ENCODE measurements around the gene FAM236A. TPM values are rescaled to one million over a fixed set of nuclear protein-coding genes. Genes with fewer than 3 reads are reported as not detected.
"Not testable (repeated sequence)": the region's sequence is repeated elsewhere in the genome, so short reads cannot be mapped to it uniquely, and the experiment has no call there.

FAM236A gene
- not detected for polyA plus RNA-seq
- long read RNA-seq, donor 1, result 0 reads
- long read RNA-seq, donor 2, result 0 reads
- long read RNA-seq, donor 3, result 0 reads
- long read RNA-seq, donor 4, result 0 reads
- long read RNA-seq, donor 5, result 0 reads
- long read RNA-seq, donor 6, result 0 reads
- long read RNA-seq, donor 7, partial matches to known transcripts, result 5 of 5 reads
- long read RNA-seq, donor 7, other reads (novel, unspliced or antisense), result 0 of 5 reads
- long read RNA-seq, donor 8, result 0 reads
- long read RNA-seq, donor 9, result 0 reads
- long read RNA-seq, donor 10, result 0 reads

- not testable (repeated sequence) for DNase-seq; H3K4me1 ChIP-seq (ENCODE audit: control insufficient read depth in 3 of 3, insufficient read depth in 2 of 3, low read depth in 1 of 3, low read length in 2 of 3); H3K27ac ChIP-seq (ENCODE audit: low read depth in 1 of 3, low read length in 2 of 3); H3K27me3 ChIP-seq (ENCODE audit: control insufficient read depth in 3 of 3, insufficient read depth in 3 of 3, low read length in 3 of 3); FAIRE-seq; H3K9me3 ChIP-seq (ENCODE audit: control insufficient read depth in 2 of 2, insufficient read depth in 1 of 2, low read depth in 1 of 2, low read length in 1 of 2); H3K36me3 ChIP-seq (ENCODE audit: control insufficient read depth in 3 of 3, insufficient read depth in 2 of 3, low read depth in 1 of 3, low read length in 3 of 3); H3K4me3 ChIP-seq (ENCODE audit: low read depth in 1 of 3, low read length in 3 of 3)
- WGBS, 3 donors, result no CpG with 5 or more reads among the region's 15 CpGs
Observed at GRCh38 chrX:72937906-72938305, at the start of gene FAM236A. Gene FAM236A (plus strand): TSS chrX:72938206. CDS start chrX:72938263, 57 bp downstream.

DNA sequence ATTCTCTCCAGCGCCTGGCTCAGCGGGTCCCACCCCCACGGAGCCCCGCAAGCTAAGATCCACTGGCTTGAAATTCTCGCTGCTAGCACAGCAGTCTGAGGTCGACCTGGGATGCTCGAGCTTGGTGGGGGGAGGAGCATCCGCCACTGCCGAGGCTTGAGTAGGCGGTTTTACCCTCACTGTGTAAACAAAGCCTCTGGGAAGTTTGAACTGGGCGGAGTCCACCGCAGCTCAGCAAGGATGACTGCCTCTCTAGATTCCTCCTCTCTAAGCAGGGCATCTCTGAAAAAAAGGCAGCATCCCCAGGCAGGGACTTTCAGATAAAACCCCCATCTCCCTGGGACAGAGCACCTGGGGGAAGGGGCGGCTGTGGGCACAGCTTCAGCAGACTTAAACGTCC lies 48.3 kb upstream of the FAM236A start:
- H3K27ac ChIP-seq (ENCODE audit: low read depth in 1 of 3, low read length in 2 of 3); DNase-seq; H3K4me3 ChIP-seq (ENCODE audit: low read depth in 1 of 3, low read length in 3 of 3); H3K9me3 ChIP-seq (ENCODE audit: control insufficient read depth in 2 of 2, insufficient read depth in 1 of 2, low read depth in 1 of 2, low read length in 1 of 2); H3K27me3 ChIP-seq (ENCODE audit: control insufficient read depth in 3 of 3, insufficient read depth in 3 of 3, low read length in 3 of 3); H3K36me3 ChIP-seq (ENCODE audit: control insufficient read depth in 3 of 3, insufficient read depth in 2 of 3, low read depth in 1 of 3, low read length in 3 of 3); FAIRE-seq; H3K4me1 ChIP-seq (ENCODE audit: control insufficient read depth in 3 of 3, insufficient read depth in 2 of 3, low read depth in 1 of 3, low read length in 2 of 3): not testable (repeated sequence)
- WGBS, 3 donors, result no CpG with 5 or more reads among the region's 14 CpGs

- WGBS, 3 donors, result no CpG with 5 or more reads among the region's 13 CpGs
- H3K9me3 ChIP-seq (ENCODE audit: control insufficient read depth in 2 of 2, insufficient read depth in 1 of 2, low read depth in 1 of 2, low read length in 1 of 2); H3K36me3 ChIP-seq (ENCODE audit: control insufficient read depth in 3 of 3, insufficient read depth in 2 of 3, low read depth in 1 of 3, low read length in 3 of 3); H3K27ac ChIP-seq (ENCODE audit: low read depth in 1 of 3, low read length in 2 of 3); DNase-seq; FAIRE-seq; H3K4me1 ChIP-seq (ENCODE audit: control insufficient read depth in 3 of 3, insufficient read depth in 2 of 3, low read depth in 1 of 3, low read length in 2 of 3); H3K27me3 ChIP-seq (ENCODE audit: control insufficient read depth in 3 of 3, insufficient read depth in 3 of 3, low read length in 3 of 3); H3K4me3 ChIP-seq (ENCODE audit: low read depth in 1 of 3, low read length in 3 of 3): not testable (repeated sequence)
Observed at GRCh38 chrX:72912315-72912714, 25.7 kb upstream of the FAM236A start, which contains the start of gene FAM236C. Gene FAM236C (plus strand): TSS chrX:72912615. CDS start chrX:72912715, 100 bp downstream.

DNA sequence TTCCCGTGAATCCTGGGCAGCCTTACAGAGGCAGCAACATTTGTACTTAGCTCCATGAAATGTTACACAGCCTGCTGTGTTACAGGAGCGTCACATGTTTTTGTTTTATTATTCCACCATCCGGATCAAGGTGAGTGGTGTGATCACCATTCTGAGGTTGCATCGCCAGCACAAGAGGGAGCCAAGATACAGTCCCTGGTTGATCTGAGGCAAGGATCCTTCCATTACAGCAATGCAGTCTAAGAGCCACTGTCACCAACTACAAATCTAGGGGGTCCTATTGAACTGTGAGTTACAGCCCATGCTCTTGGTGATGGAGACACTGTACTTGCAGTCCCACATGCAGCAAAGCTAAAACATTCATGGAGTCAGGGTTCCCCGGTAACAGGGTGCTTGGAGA lies 21.9 kb upstream of the FAM236A start:
- not testable (repeated sequence) for DNase-seq; H3K4me3 ChIP-seq (ENCODE audit: low read depth in 1 of 3, low read length in 3 of 3); FAIRE-seq; H3K9me3 ChIP-seq (ENCODE audit: control insufficient read depth in 2 of 2, insufficient read depth in 1 of 2, low read depth in 1 of 2, low read length in 1 of 2); H3K27me3 ChIP-seq (ENCODE audit: control insufficient read depth in 3 of 3, insufficient read depth in 3 of 3, low read length in 3 of 3); H3K36me3 ChIP-seq (ENCODE audit: control insufficient read depth in 3 of 3, insufficient read depth in 2 of 3, low read depth in 1 of 3, low read length in 3 of 3); H3K4me1 ChIP-seq (ENCODE audit: control insufficient read depth in 3 of 3, insufficient read depth in 2 of 3, low read depth in 1 of 3, low read length in 2 of 3); H3K27ac ChIP-seq (ENCODE audit: low read depth in 1 of 3, low read length in 2 of 3)
- WGBS, 3 donors, result 68 to 95% (median 74%) methylated on average over 2 to 3 of the region's 5 CpGs

GRCh38 chrX:72932283-72932682 lies 5.7 kb upstream of the FAM236A start:
- not testable (repeated sequence) for H3K27me3 ChIP-seq (ENCODE audit: control insufficient read depth in 3 of 3, insufficient read depth in 3 of 3, low read length in 3 of 3); FAIRE-seq; H3K4me3 ChIP-seq (ENCODE audit: low read depth in 1 of 3, low read length in 3 of 3); H3K36me3 ChIP-seq (ENCODE audit: control insufficient read depth in 3 of 3, insufficient read depth in 2 of 3, low read depth in 1 of 3, low read length in 3 of 3); H3K27ac ChIP-seq (ENCODE audit: low read depth in 1 of 3, low read length in 2 of 3); DNase-seq; H3K4me1 ChIP-seq (ENCODE audit: control insufficient read depth in 3 of 3, insufficient read depth in 2 of 3, low read depth in 1 of 3, low read length in 2 of 3); H3K9me3 ChIP-seq (ENCODE audit: control insufficient read depth in 2 of 2, insufficient read depth in 1 of 2, low read depth in 1 of 2, low read length in 1 of 2)
- no CpG with 5 or more reads among the region's 1 CpG for WGBS, 3 donors

DNA sequence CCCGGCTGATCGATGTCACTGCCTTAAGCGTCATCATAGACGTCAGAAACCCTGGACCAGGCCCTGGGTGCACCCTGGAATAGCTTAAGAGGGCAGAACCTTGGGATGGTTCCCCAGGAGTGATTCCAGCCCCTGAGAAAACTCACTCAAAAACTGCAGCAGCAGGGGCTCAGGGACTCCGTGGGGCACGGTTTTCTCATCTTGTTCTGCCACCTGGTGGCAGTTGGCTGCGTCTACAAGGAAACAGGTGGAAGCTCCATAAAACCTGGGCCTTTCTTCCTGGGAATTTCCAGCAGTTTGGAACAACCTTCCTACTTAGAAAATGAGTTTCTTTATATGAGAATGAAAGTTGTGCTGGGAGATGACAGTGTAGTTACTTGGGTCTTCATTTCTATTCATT lies 1.6 kb upstream of the FAM236A start:
- not testable (repeated sequence) for H3K4me1 ChIP-seq (ENCODE audit: control insufficient read depth in 3 of 3, insufficient read depth in 2 of 3, low read depth in 1 of 3, low read length in 2 of 3); H3K36me3 ChIP-seq (ENCODE audit: control insufficient read depth in 3 of 3, insufficient read depth in 2 of 3, low read depth in 1 of 3, low read length in 3 of 3); H3K9me3 ChIP-seq (ENCODE audit: control insufficient read depth in 2 of 2, insufficient read depth in 1 of 2, low read depth in 1 of 2, low read length in 1 of 2); H3K27ac ChIP-seq (ENCODE audit: low read depth in 1 of 3, low read length in 2 of 3); DNase-seq; H3K4me3 ChIP-seq (ENCODE audit: low read depth in 1 of 3, low read length in 3 of 3); H3K27me3 ChIP-seq (ENCODE audit: control insufficient read depth in 3 of 3, insufficient read depth in 3 of 3, low read length in 3 of 3)
- FAIRE-seq, result peak; percentile 99
- WGBS, 3 donors, result no CpG with 5 or more reads among the region's 7 CpGs

GRCh38 chrX:72936882-72937455 lies 1.0 kb upstream of the FAM236A start:
- DNase-seq; H3K27me3 ChIP-seq (ENCODE audit: control insufficient read depth in 3 of 3, insufficient read depth in 3 of 3, low read length in 3 of 3); FAIRE-seq; H3K9me3 ChIP-seq (ENCODE audit: control insufficient read depth in 2 of 2, insufficient read depth in 1 of 2, low read depth in 1 of 2, low read length in 1 of 2); H3K36me3 ChIP-seq (ENCODE audit: control insufficient read depth in 3 of 3, insufficient read depth in 2 of 3, low read depth in 1 of 3, low read length in 3 of 3); H3K4me3 ChIP-seq (ENCODE audit: low read depth in 1 of 3, low read length in 3 of 3); H3K27ac ChIP-seq (ENCODE audit: low read depth in 1 of 3, low read length in 2 of 3); H3K4me1 ChIP-seq (ENCODE audit: control insufficient read depth in 3 of 3, insufficient read depth in 2 of 3, low read depth in 1 of 3, low read length in 2 of 3): not testable (repeated sequence)
- no CpG with 5 or more reads among the region's 8 CpGs for WGBS, 3 donors

DNA sequence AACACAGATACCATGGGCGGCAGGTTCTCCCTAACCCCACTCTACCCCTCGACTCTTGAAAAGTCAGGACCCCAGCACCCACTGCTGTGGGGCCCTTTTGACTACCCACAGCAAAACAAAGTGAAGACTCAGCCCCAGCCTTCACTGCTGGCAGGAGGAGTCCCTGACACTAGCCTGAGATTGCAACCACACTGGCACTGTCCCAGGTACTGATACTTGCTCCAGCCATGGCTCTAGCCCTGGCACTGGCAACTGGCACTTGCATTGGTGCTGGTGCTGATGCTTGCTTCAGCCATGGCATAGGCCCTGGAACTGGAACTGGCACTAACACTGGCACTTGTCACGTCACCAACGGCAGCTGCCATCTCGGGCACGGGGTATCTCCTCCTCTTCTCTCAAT lies 4.3 kb downstream of the FAM236A start:
- not testable (repeated sequence) for FAIRE-seq; H3K4me3 ChIP-seq (ENCODE audit: low read depth in 1 of 3, low read length in 3 of 3); H3K9me3 ChIP-seq (ENCODE audit: control insufficient read depth in 2 of 2, insufficient read depth in 1 of 2, low read depth in 1 of 2, low read length in 1 of 2); DNase-seq; H3K36me3 ChIP-seq (ENCODE audit: control insufficient read depth in 3 of 3, insufficient read depth in 2 of 3, low read depth in 1 of 3, low read length in 3 of 3); H3K27ac ChIP-seq (ENCODE audit: low read depth in 1 of 3, low read length in 2 of 3); H3K4me1 ChIP-seq (ENCODE audit: control insufficient read depth in 3 of 3, insufficient read depth in 2 of 3, low read depth in 1 of 3, low read length in 2 of 3); H3K27me3 ChIP-seq (ENCODE audit: control insufficient read depth in 3 of 3, insufficient read depth in 3 of 3, low read length in 3 of 3)
- no CpG with 5 or more reads among the region's 6 CpGs for WGBS, 3 donors
